SIG-M5 treated with dmso at 0.1 percent for 504 hours (cell line): ENCODE measurements around the gene SMIM20.
"Not testable (repeated sequence)": the region's sequence is repeated elsewhere in the genome, so short reads cannot be mapped to it uniquely, and the experiment has no call there.

Source experiments
- DNase-seq: peaks from one replicate; lab custom pipeline; 2025; ENCODE audit not compliant: unreplicated experiment; lab: John Stamatoyannopoulos, UW

Gene SMIM20

DNA sequence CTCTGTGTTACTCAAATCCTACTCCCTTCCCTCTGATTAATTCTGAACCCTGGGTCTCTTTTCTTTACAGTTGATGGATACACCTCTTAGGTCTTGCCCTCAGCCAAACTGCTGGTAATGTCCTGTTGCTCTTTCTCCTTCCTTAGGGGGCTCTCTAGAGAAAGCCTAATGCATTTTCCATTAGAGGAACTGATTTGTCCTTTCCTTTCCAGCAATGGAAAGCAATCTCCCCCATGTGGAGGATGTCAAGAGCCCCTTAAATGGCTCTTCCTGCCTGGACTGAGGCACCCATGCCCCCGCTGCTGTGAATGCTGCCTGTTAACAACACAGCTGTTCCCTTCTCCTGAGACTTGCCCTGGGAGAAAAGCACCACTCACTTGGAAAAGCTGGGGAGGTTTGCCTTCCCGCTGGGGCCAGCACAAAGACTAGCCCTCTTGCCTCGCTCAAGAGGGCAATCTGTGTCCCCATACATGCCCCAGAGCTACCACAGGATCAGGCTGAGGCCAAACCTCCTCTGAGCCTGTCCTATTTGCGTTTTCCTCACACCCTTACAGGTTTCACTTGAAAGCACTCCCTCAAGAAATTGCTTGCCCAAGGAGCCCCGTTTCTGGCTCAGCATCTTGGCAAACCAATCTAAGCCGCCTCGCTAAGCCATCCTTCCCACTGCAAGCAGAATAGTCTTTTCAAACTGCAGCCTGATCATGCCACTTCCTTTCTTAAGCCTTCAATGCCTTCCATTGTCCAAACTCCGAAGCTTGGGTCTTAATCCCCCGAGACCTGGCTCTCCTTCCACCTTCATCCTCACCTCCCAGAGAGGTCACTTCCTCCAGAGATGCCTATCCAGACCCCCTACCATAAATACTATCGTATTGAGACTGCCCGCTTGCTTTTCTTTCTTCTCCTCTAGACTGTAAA lies 23.2 kb upstream of the SMIM20 start:
- DNase-seq = no peak

DNA sequence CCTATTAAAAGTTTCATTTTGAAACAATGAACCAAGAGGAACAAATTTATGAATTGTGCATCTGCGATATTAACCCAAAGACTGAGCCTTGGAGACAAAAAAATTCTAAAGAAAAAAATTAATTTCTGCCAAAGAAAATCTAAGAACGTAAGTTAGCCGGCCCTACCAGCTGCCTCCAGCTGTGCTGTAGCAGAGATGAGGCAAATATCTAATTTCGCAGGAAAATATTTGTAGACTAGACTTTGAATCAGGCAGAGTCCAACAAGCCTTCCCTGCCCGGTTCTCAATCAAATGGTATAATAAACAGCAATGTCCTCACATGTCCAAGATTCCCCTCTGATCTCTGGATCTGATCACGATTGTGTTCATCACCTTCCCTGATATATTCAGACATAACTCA lies 21.2 kb upstream of the SMIM20 start:
- DNase-seq = no peak

DNA sequence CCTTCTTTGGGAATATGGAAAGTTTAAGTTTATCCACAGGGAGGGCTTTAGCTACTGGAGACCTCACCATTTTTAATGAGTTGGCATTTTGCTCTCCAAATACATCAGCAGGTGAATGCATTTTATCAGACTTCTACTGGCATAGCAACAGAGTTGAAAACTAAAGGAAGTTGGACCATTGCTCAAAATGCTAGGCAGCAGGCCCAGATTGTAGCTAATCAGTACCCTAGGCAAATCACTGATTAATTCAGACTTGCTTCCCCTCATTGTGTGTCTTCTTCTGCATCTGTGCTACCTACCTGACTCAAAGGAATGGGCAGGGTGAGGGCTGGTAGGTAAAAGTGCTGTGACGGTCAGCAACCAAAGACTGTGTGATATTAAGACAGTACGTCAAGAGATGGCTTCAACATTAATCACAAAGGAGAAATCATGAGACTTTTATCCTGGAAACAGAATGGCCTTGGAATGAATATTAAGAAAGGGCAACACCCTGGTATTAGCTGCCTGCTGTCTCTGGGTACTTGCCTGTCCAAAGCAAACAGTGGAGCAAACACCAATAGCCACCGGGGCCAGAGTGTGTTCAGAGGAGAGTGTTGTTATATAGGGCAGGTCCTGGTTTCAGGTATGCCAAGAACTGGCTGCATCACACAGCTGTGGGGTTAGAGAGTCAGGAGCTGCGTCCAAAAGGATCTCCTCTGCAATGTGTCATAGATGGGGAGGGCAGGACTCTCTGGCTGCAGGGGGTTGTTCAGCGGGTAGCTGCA lies 17.1 kb upstream of the SMIM20 start:
- no peak for DNase-seq

DNA sequence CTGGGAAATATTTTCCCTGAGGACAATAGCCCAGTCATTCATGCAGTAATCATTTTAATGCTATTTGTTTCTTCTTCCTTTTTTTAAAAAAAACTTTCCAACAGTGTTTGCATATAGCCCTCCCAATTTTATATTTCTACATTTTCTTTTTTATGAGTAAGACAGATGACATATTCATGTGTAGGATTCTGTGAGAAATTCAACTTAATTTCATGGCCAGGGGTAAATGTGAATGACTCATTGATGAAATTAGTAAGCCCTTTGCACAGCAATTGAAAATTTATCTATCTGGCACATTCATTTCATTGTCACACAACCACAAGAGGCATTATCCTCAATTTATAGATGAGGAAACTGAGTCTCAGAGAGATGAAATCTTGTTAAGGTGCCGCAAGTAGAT lies 13.7 kb upstream of the SMIM20 start:
- DNase-seq = no peak

DNA sequence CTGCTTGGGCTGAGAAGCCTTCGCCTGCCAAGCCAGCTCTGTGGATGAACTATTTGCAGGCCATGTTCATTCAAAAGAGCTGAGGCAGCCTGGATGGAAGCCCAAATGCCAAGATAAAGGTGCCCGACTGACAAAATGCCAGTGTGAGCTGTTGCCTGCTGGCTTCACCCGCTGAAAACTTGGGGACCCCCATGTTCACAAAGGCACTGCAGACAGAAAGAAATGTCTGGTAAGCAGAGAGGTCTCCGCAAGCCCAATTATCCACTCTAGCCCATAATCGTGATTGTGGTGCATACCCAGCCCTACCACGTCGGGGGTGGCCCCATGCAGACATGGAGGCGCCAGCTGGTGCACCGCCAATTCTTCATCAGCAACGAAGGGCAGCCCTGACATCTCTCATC lies 13.0 kb upstream of the SMIM20 start:
- DNase-seq = no peak

DNA sequence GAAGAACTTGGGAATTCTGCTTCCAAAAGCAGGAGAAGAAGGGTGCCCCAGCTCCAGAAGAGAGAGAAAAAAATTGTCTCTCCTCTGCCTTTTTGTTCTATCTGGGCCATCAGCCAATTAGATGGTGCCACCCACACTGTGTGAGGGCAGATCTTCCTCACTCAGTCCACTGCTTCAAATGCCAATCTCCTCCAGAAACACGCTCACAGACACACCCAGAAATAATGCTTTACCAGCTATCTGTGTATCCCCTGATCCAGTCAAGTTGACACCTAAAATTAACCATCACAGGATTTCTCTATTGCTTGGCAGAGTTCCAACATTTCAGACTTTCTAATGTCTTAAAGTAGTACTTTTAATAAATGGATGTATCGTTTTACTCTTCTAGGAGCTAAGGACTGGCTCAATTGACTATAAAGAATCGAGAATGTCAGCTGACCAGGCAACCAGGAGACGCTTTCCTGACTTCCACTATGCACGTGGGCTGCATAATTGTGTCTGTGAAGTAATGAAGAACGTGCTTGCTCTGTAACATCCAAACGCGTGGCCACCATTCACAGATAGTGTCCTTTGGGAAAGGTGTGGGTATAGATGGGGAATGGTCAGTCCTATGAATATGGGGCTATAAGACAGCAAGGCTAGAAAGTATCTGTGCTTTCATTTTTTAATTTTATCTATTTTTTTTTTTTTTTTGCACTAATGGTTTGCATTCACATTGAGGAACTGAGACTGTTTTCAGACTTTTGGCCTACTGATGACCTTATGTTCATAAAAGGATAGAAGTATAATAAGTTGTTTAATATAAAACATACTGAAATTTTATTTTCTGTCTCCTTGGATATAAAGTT lies 9.9 kb upstream of the SMIM20 start:
- no peak for DNase-seq

DNA sequence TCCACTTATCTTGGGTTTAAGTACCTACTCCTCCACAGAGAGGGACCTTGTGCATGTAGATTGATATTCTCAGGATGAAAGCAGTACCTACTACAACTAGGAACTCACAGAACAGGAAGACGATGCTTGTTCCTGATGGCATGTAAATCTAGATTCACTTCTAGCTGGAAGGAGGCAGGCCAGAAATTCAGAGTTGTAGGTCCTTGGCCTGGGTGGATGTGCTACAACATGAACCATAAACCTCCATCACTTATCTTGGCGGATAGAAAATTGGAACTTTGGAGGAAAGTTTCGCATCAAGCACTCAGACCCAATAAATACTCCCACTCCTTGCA lies 9.3 kb upstream of the SMIM20 start:
- DNase-seq = no peak

DNA sequence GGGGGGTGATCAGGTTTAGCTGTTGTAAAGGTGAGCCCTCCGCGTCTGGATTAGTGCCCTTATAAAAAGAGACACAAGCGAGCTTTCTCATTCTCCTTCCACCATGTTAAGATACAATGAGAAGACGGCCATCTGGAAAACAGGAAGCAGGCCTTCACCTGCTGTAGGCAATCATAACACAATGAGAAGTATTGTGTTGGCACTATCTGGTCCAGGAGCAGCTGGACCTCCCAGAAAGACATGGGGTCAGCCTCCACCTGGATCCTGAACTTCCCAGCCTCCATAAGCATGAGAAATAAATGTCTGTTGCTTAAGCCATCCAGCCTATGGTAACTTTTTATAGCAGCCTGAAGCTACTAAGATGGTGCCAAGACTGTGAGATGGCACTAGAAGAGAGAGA lies 8.6 kb upstream of the SMIM20 start:
- DNase-seq = no peak

DNA sequence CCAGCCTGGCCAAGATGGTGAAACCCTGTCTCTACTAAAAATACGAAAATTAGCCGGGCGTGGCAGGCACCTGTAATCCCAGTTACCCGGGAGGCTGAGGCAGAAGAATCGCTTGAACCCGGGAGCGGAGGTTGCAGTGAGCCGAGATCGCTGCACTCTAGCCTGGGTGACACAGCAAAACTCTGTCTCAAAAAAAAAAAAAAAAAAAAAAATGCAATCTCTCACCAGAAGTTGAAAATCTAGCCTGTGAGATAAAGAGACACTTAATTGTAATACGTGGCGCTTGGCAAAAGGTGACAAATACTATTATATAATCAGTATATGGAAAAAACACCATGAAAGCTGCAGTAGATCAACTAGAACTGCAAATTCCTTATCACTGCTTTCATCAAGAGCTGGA lies 7.9 kb upstream of the SMIM20 start:
- not testable (repeated sequence) for DNase-seq

DNA sequence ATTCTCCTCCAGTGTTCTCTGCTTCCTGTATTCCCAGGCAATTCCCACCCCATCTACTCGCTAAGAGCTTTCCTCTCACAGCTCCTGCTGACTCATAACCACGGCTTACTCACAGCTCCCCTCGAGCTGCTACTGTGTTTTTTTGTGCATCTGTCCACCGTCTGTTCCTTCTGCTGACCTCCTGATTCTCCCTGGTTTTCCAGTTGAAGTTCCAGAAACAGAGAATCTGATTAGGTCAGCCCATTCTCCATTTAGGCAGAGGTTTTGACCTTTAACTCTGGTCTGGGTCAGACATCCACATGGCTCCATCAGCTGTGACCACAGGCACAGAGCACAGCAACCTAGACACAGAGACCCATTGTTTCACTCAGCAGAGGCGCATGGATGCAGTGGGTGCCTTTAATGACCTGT lies 5.5 kb upstream of the SMIM20 start:
- no peak for DNase-seq

DNA sequence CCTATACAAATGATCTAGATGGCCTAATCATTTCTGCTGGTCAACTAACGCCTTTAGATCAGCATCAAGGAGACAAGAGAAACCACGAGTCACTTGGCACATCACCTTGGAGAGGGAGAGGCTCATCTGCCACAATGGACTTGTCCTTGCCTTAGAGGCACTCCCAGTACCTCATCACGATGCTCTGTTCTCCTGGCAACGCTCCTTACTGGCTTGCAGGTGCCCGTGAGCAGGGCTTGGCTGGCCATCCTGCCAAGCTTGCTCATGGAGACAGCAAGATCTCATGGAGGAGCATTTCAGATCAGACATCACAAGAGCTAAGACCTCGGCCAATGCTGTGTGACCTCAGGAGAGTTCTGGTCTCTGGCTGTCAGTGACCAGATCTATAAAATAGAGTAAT lies 2.7 kb upstream of the SMIM20 start:
- DNase-seq = no peak

DNA sequence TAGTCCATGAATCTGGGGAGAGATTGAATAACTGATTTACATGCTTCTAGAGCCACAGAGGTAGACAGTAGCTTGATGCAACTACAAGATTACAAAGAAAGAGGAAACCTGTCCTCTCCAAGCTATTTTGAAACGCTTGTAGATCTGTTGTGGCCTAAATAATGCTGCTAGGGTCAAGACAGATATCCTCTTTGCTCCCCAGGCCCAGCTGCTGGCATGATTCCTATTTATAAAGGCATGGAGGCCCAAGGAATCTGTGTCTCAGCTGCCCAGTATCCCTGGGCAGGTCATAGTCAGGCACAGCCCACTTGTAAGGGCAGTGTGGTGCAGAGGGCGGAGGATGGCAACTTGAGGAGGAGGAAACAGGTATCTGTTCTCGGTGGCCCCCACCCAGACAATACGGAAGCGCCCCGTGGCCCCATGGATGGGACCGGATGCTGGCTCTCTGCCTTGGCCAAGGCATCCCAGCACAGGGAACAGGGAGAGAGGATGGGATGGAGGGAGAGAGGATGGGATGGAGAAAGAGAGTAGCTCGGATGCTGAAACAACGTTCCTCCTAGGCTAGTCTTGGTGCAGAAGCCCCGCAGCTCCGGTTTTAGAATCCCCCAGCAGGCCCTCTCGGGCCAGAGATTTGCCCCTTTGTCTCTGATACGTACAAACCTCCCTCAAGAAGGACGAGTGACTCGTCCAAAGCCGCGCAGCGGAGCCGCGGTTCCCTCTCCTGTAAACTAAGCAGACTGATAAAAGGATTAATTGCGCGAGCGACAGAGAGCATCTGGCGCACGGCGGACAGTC lies 767 bp upstream of the SMIM20 start:
- no peak for DNase-seq

DNA sequence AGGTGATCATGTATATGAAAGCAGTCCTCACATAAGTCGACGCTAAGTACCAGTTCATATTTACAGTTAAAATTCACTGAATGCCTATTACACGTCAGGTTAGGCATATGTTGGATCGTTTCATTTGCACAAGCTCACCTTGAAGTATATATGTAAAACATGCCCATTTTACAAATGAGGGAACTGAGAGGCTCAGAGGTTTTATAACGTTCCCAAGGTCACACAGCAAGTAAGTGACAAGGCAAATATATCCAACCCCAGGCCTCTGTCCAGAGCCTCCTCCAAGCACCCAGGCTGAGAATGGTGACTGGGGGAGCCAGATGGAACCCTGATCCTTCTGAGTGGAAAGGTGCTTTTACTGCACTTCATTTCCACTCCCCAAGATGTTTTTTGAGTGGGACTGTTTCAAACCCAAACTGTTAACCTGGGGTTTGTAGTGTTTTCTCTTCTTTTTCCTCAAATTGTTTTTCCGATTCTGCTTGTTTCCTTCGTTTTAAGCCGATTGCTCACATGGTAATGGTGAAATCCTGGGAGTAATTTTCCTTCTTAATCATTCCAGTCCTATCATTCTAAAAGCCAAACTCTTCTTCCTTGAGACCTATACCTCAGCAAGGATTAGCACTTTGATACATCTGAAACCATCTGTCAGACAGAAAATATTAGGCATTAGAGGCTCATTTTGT lies 791 bp downstream of the SMIM20 start:
- DNase-seq = no peak

DNA sequence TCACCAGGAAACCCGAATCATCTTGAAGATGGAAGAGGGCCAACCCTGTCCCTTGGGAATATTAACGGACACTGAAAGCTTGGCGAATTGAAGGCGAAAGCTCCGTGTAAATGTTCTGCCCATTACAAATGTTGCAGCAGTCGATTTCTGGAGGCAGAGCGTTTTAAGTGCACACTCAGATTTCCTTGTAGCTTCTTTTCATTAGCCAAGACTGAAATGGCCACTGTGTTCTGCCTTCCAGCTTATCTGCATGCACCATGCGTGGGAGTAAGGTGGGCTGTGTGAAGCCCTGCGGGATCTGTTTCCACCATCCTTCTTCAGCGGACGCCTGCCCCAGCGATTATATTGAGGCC lies 1.3 kb downstream of the SMIM20 start:
- DNase-seq = no peak

DNA sequence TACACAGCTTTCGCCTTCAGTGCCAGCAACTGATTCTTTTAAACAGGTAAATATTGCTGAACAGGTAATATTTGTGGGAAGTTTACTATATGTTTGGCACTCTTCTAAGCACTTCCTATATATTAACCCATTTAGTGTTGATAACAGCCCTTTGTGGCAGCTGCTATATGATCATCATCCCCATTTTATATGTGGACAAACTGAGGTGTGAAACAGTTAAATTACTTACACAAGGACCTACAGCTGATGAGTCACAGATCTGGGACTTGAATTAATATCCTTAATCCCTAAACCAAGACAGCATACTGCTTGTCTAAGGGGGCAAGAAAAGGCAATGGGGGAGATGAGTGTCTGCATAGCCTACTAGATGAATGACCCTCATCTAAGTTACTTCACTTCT lies 2.9 kb downstream of the SMIM20 start:
- no peak for DNase-seq

DNA sequence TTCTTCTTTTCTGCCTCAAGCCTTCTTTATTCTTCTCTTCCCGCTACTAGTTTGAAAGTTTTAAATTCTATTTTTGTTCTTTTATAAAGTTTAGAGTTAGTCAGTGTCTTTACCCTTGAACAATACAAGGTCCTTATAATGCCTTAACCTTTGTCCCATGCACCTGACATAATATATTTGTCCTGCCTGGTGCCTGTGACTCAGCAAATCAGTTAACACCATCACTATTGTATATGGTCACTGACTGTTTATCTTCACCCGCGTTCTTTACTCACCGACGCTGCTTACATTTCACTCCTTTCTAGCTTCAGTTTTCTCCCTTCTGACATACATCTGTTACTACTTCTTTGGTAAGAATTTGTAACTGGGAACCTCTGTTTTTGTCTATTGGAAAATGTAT lies 5.7 kb downstream of the SMIM20 start:
- DNase-seq = no peak

DNA sequence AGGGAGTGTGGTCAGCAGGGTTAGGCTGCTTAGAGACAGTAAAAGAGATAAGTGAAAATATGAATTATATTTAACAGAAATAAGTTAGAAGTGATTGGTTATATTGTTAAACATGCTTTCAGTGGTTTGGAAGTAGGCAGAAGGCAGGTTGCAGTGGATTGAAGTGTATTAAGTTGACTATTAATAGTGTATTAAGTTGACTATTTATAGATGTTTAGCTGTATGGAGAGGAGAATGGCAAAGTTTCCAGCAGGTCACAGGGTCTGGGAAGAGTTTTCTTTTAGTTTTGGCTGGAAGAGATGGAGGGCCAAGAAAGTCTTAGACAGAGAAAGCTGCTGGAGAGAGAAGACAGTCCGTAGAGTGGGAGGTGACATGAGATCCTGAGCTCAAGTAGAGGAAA lies 7.9 kb downstream of the SMIM20 start:
- DNase-seq = no peak

DNA sequence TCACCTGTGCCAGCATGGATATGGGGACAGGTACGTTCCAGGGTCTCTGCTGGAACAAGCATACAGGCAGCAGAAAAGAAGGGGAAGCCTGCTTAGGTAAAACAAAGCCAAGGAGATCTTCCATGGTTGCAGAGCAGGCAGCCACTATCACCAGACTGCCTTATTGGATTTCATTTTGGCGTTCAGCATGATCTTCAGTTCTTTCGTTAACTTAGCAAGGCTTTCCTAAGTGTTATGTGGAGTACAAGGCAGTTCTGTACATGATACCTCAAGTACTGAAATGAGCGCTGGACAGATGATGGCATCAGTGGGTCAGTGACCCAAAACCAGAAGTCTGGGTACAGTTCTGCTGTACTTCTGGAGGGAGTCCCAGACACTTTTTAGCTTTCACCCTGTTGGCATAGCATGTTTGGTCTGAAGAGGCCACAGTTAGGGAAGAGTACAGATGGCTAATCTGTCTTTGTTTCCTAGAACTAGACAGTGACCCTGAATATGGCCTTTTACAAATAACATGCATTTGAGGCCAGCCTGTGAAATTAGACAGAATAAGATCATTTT lies 8.9 kb downstream of the SMIM20 start:
- DNase-seq = no peak

DNA sequence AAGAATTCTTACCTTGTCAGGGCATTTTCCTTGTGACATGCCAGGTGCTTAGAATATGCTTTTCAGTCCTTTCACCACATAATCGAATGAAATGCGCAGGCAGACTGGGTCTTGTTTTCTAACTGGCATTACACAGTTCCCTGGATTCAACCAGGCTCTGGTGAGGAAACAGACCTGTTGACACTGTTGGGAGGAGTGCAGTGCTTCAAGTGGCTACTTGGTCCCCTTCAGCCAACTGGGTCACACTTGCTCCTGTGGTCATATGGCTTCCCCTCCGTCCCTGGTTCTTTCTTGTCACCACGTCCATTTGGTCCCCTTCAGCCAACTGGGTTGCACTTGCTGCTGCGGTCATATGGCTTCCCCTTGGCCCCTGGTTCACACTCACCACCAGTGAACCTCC lies 9.7 kb downstream of the SMIM20 start:
- DNase-seq = no peak
